H1 (cell line): ENCODE measurements around the gene RNF146. TPM values are rescaled to one million over a fixed set of nuclear protein-coding genes. Genes with fewer than 3 reads are reported as not detected.

Source experiments
- BRCA1 ChIP-seq: IDR thresholded peaks from 2 replicates; pipeline ENCODE4 v1.6.1; 2012; ENCODE audit warnings: low read depth, low read length, improper control_type of control experiment
- CREB1 ChIP-seq: IDR thresholded peaks from 2 replicates; pipeline ENCODE4 v1.6.1; 2012; ENCODE audit warnings: inconsistent platforms
- FOSL1 ChIP-seq: IDR thresholded peaks from 2 replicates; pipeline ENCODE4 v1.6.1; 2011; ENCODE audit warnings: mild to moderate bottlenecking, low read depth, low read length, moderate library complexity; ENCODE audit not compliant: insufficient read depth
- KDM4A ChIP-seq: IDR thresholded peaks from one replicate; pipeline ENCODE4 v1.7.1; 2012; ENCODE audit warnings: low read depth, mild to moderate bottlenecking, moderate library complexity, low read length, inconsistent platforms; ENCODE audit not compliant: severe bottlenecking
- MAX ChIP-seq: IDR thresholded peaks from 2 replicates; pipeline ENCODE4 v1.6.1; 2012; ENCODE audit warnings: inconsistent platforms
- SIRT6 ChIP-seq: IDR thresholded peaks from one replicate; pipeline ENCODE4 v1.7.1; 2012; ENCODE audit warnings: low read length, inconsistent platforms
- SIX5 ChIP-seq: IDR thresholded peaks from 2 replicates; pipeline ENCODE4 v1.6.1; 2011; ENCODE audit warnings: mild to moderate bottlenecking, low read depth, low read length
- SRF ChIP-seq: IDR thresholded peaks from 2 replicates; pipeline ENCODE4 v1.6.1; 2011; ENCODE audit warnings: mild to moderate bottlenecking, low read depth, low read length, moderate library complexity
- USF2 ChIP-seq: IDR thresholded peaks from 2 replicates; pipeline ENCODE4 v1.6.1; 2011; ENCODE audit warnings: low read length, improper control_type of control experiment
- polyA plus RNA-seq, 7 experiments: library from polyadenylated mRNA; depleted of rRNA in 3 of 7; stranded (reverse) in 5 of 7; unstranded in 2 of 7; fragments of >200 nt in 5 of 7; fragments of 200-250 nt in 2 of 7; gene quantifications; 1 replicate in 5 of 7; 2 replicates in 1 of 7; 4 replicates in 1 of 7; pipeline versions ENCODE4 v1.2.1 to v1.2.3, GENCODE V29; 2011 to 2013; ENCODE audit warnings: missing spikeins in 2 of 7, mixed read lengths in 2 of 7
- total RNA-seq: library from RNA; stranded (reverse); fragmentation: NEBNext Ultra II Directional; extraction: Animal tissue kit (Norgen Biotek cat#: 25700); gene quantifications from 2 replicates; pipeline ENCODE4 v1.2.1, GENCODE V29; 2021

Gene RNF146
- total and polyA plus RNA-seq, 2 of the 8 experiments (the other 6 are each of a cell fraction or from before 2014, with no cell fraction given): 16.1 to 30.8 TPM

- TF ChIP-seq CREB1: no peak
- TF ChIP-seq KDM4A: no peak
- TF ChIP-seq USF2: no peak
- TF ChIP-seq BRCA1: no peak
- TF ChIP-seq SRF: no peak
- TF ChIP-seq MAX: no peak
- no peak for TF ChIP-seq SIRT6
- no peak for TF ChIP-seq SIX5
- TF ChIP-seq FOSL1: no peak
Observed at GRCh38 chr6:127290391-127291265, 24.0 kb downstream of the RNF146 start (continued).
